HepG2 (cell line): ENCODE data around the gene PLXNB2. TPM values are rescaled to one million over a fixed set of nuclear protein-coding genes. Genes with fewer than 3 reads are reported as not detected.

Source experiments
- KAT7 ChIP-seq: IDR thresholded peaks from 2 replicates; pipeline ENCODE4 v1.6.1; 2018; ENCODE audit warnings: borderline replicate concordance, missing compliant biosample characterization
- KDM2A ChIP-seq: sonication (generic); formaldehyde crosslinking; IDR thresholded peaks from 2 replicates; pipeline ENCODE4 v1.4.0; 2020; ENCODE audit warnings: low read depth, missing genetic modification reagents, borderline replicate concordance
- RFX1 ChIP-seq: fragments of 450-650 bp; IDR thresholded peaks from 2 replicates; pipeline ENCODE4 v1.6.1; 2017
- SRY ChIP-seq: sonication (generic); formaldehyde crosslinking; IDR thresholded peaks from 2 replicates; pipeline ENCODE4 v1.8.0; 2022; ENCODE audit warnings: mild to moderate bottlenecking, missing genetic modification reagents
- TCF7L2 ChIP-seq: IDR thresholded peaks from 2 replicates; pipeline ENCODE4 v1.6.1; 2011; ENCODE audit warnings: mild to moderate bottlenecking, low read depth, low read length, moderate library complexity
- THYN1 ChIP-seq: sonication (generic); formaldehyde crosslinking; IDR thresholded peaks from 2 replicates; pipeline ENCODE4 v1.8.1; 2023; ENCODE audit warnings: low read depth, mild to moderate bottlenecking, moderate library complexity, missing genetic modification reagents, borderline replicate concordance
- TRIM24 ChIP-seq: sonication (generic); formaldehyde crosslinking; IDR thresholded peaks from 2 replicates; pipeline ENCODE4 v1.8.0; 2022; ENCODE audit warnings: mild to moderate bottlenecking, missing genetic modification reagents
- ZNF136 ChIP-seq: sonication (generic); formaldehyde crosslinking; IDR thresholded peaks from 2 replicates; pipeline ENCODE4 v1.8.1; 2022; ENCODE audit warnings: low read depth, mild to moderate bottlenecking, moderate library complexity, missing genetic modification reagents
- ZNF17 ChIP-seq: sonication (generic); formaldehyde crosslinking; IDR thresholded peaks from 2 replicates; pipeline ENCODE4 v1.5.0; 2020; ENCODE audit warnings: mild to moderate bottlenecking, missing genetic modification reagents
- ZNF253 ChIP-seq: sonication (generic); formaldehyde crosslinking; IDR thresholded peaks from 2 replicates; pipeline ENCODE4 v1.8.0; 2022; ENCODE audit warnings: mild to moderate bottlenecking, missing genetic modification reagents, borderline replicate concordance
- ZNF331 ChIP-seq: sonication (generic); formaldehyde crosslinking; IDR thresholded peaks from 2 replicates; pipeline ENCODE4 v1.4.0; 2020; ENCODE audit warnings: missing genetic modification reagents
- ZNF672 ChIP-seq: sonication (generic); formaldehyde crosslinking; IDR thresholded peaks from 2 replicates; pipeline ENCODE4 v1.8.1; 2022; ENCODE audit warnings: missing genetic modification reagents
- ZNF792 ChIP-seq: IDR thresholded peaks from 2 replicates; pipeline ENCODE4 v1.6.1; 2016
- ZSCAN12 ChIP-seq: sonication (generic); formaldehyde crosslinking; IDR thresholded peaks from 2 replicates; pipeline ENCODE4 v1.9.0; 2021; ENCODE audit warnings: mild to moderate bottlenecking, missing genetic modification reagents
- polyA plus RNA-seq, 8 experiments: library from polyadenylated mRNA; depleted of rRNA in 3 of 8; stranded (reverse) in 7 of 8; unstranded in 1 of 8; fragments of >200 nt; fragmentation: Illumina TruSeq in 4 of 8; extraction: Trizol in 4 of 8; gene quantifications; 2 replicates each; pipeline versions ENCODE4 v1.2.1 to v1.2.3, GENCODE V29; 2011 to 2016; ENCODE audit warnings: low read depth in 4 of 8, missing spikeins in 1 of 8, mixed read lengths in 1 of 8; ENCODE audit not compliant: insufficient read depth in 1 of 8
- total RNA-seq, 5 experiments: library from RNA; depleted of rRNA; stranded (reverse); fragments of >200 nt; fragmentation: Illumina TruSeq; extraction: Trizol; gene quantifications; 2 replicates each; pipeline ENCODE4 v1.2.3, GENCODE V29; 2016; ENCODE audit warnings: low read depth in 1 of 5
- TF ChIP-seq, protein P1 (sequence below), 2 experiments: fragments of 450-650 bp in 1 of 2; sonication (generic) in 1 of 2; formaldehyde crosslinking in 1 of 2; IDR thresholded peaks; 2 replicates each; pipeline versions ENCODE4 v1.6.1 to v1.8.0; 2016 to 2022; ENCODE audit warnings: antibody characterized with exemption in 1 of 2, mild to moderate bottlenecking in 1 of 2, missing genetic modification reagents in 1 of 2
- TF ChIP-seq, protein P2 (sequence below): IDR thresholded peaks from 2 replicates; pipeline ENCODE4 v1.6.1; 2016; ENCODE audit warnings: mild to moderate bottlenecking, missing biosample characterization, missing genetic modification reagents
- TF ChIP-seq, protein P3 (sequence below): sonication (generic); formaldehyde crosslinking; IDR thresholded peaks from 2 replicates; pipeline ENCODE4 v1.4.0; 2020; ENCODE audit warnings: low read depth, mild to moderate bottlenecking, missing genetic modification reagents
- TF ChIP-seq, protein P4 (sequence below): sonication (generic); formaldehyde crosslinking; IDR thresholded peaks from 2 replicates; pipeline ENCODE4 v1.4.0; 2020; ENCODE audit warnings: missing genetic modification reagents

PLXNB2 gene
- total and polyA plus RNA-seq, 2 of the 13 experiments (the other 11 are each of a cell fraction or from before 2014, with no cell fraction given), result 32.6 to 68.9 TPM

DNA sequence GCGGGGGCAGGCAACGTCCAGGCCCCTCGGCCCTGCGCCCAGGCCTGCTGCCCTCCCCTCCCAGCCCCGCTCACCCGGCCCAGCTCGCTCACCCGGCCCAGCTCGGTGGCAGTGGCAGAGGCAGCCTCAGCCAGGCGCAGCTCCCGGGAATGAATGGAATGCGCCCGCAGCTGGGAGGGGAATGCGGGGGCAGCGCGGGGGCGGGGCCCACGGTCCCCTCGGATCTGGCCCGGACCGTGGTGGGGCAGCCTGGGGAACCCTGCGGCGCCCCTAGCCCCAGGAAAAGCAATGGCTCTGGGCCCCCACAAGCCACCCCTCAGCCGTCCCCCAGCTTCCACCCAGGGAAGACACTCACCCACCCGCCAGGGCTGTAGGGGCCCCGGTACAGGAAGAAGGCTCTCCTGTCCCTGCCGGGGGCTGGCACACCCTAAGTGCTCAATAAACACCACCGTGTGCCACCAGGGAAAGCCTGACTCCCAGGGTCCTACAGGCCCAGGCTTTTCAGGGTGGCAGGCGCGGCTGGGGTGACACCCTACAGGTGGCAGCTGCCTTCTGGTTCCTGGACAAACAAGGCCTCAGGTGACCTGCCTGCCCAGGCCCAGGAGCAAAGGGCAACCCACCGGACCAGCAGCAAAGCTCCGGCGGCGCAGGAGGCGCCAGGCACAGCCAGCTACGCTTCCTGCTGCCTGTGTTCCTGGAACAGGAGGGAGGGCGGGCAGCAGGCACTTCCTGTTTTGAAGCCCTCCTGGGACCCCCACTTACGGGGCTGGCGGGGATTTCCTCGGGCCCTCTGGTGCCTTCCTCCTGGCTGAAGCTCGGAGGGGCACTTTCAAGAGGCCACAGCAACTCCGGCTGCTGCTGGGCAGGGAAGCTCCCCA lies 13.8 kb downstream of the PLXNB2 start (continued):
- TF ChIP-seq RFX1, result no peak
- TF ChIP-seq, protein P1, sequence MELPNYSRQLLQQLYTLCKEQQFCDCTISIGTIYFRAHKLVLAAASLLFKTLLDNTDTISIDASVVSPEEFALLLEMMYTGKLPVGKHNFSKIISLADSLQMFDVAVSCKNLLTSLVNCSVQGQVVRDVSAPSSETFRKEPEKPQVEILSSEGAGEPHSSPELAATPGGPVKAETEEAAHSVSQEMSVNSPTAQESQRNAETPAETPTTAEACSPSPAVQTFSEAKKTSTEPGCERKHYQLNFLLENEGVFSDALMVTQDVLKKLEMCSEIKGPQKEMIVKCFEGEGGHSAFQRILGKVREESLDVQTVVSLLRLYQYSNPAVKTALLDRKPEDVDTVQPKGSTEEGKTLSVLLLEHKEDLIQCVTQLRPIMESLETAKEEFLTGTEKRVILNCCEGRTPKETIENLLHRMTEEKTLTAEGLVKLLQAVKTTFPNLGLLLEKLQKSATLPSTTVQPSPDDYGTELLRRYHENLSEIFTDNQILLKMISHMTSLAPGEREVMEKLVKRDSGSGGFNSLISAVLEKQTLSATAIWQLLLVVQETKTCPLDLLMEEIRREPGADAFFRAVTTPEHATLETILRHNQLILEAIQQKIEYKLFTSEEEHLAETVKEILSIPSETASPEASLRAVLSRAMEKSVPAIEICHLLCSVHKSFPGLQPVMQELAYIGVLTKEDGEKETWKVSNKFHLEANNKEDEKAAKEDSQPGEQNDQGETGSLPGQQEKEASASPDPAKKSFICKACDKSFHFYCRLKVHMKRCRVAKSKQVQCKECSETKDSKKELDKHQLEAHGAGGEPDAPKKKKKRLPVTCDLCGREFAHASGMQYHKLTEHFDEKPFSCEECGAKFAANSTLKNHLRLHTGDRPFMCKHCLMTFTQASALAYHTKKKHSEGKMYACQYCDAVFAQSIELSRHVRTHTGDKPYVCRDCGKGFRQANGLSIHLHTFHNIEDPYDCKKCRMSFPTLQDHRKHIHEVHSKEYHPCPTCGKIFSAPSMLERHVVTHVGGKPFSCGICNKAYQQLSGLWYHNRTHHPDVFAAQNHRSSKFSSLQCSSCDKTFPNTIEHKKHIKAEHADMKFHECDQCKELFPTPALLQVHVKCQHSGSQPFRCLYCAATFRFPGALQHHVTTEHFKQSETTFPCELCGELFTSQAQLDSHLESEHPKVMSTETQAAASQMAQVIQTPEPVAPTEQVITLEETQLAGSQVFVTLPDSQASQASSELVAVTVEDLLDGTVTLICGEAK (IDR thresholded peaks at IDR 0.05), result no peak
- TF ChIP-seq, protein P1 (CRISPR knock-in tag; IDR thresholded peaks at IDR 0.05), result no peak; the same call in 1 of the 2 replicates
- TF ChIP-seq SRY (CRISPR knock-in tag), result 0 out of 2 replicates have a peak, but pooled peaks have one; percentile 37
- no peak for TF ChIP-seq THYN1 (CRISPR knock-in tag)
- TF ChIP-seq ZNF136 (CRISPR knock-in tag), result 0 out of 2 replicates have a peak, but pooled peaks have one; percentile 32
- peak; percentile 58; the same call in 1 of the 2 replicates for TF ChIP-seq KDM2A (CRISPR knock-in tag)
- TF ChIP-seq ZNF331 (CRISPR knock-in tag), result peak; percentile 86
- TF ChIP-seq TCF7L2, result no peak
- TF ChIP-seq ZNF792 (CRISPR knock-in tag), result peak; percentile 64; the same call in 1 of the 2 replicates
- TF ChIP-seq, protein P2, sequence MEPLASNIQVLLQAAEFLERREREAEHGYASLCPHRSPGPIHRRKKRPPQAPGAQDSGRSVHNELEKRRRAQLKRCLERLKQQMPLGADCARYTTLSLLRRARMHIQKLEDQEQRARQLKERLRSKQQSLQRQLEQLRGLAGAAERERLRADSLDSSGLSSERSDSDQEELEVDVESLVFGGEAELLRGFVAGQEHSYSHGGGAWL, result peak; percentile 56
- TF ChIP-seq ZNF672 (CRISPR knock-in tag), result no peak
- TF ChIP-seq ZSCAN12 (CRISPR knock-in tag), result no peak
- TF ChIP-seq, protein P3, sequence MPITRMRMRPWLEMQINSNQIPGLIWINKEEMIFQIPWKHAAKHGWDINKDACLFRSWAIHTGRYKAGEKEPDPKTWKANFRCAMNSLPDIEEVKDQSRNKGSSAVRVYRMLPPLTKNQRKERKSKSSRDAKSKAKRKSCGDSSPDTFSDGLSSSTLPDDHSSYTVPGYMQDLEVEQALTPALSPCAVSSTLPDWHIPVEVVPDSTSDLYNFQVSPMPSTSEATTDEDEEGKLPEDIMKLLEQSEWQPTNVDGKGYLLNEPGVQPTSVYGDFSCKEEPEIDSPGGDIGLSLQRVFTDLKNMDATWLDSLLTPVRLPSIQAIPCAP, result no peak
- TF ChIP-seq ZNF17 (CRISPR knock-in tag), result no peak
- no peak for TF ChIP-seq TRIM24 (CRISPR knock-in tag)
- TF ChIP-seq, protein P4, sequence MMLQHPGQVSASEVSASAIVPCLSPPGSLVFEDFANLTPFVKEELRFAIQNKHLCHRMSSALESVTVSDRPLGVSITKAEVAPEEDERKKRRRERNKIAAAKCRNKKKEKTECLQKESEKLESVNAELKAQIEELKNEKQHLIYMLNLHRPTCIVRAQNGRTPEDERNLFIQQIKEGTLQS (CRISPR knock-in tag), result no peak
- TF ChIP-seq KAT7 (CRISPR knock-in tag), result peak; percentile 84
- TF ChIP-seq ZNF253 (CRISPR knock-in tag), result no peak
